Mucosa of descending colon (tissue), 3 donors: Measurements from ENCODE around the gene HAPLN3. TPM values are rescaled to one million over a fixed set of nuclear protein-coding genes. Genes with fewer than 3 reads are reported as not detected.

Source experiments
- ATAC-seq: fragments of 200-7000 bp; cut with Tn5 transposase; one replicate; pipeline ENCODE4 v1.9.1; 2020; ENCODE audit warnings: mild to moderate bottlenecking, moderate library complexity
- DNase-seq, 3 donors: peaks; one replicate each; pipeline ENCODE4 v3.0.0-alpha.2; 2020
- H3K36me3 ChIP-seq: fragments of 200-600 bp; one replicate; pipeline ENCODE4 v1.8.0; 2021; ENCODE audit warnings: low read depth, mild to moderate bottlenecking
- H3K4me1 ChIP-seq: fragments of 200-600 bp; one replicate; pipeline ENCODE4 v1.8.0; 2021; ENCODE audit warnings: low read depth, mild to moderate bottlenecking
- H3K4me3 ChIP-seq: fragments of 200-600 bp; one replicate; pipeline ENCODE4 v1.8.0; 2021; ENCODE audit warnings: mild to moderate bottlenecking
- H3K9me3 ChIP-seq: fragments of 200-600 bp; one replicate; pipeline ENCODE4 v1.8.0; 2021; ENCODE audit warnings: mild to moderate bottlenecking
- intact Hi-C, 2 donors: fragments of 100-400 bp; cut with DNase I in 1 of 2; cut with micrococcal nuclease in 1 of 2; formaldehyde crosslinking; loops; one replicate each; pipeline versions ENCODE4 v1.11.0 to v1.11.1; 2022; cut with DNase I, micrococcal nuclease
- total RNA-seq, 3 donors: library from RNA; stranded (reverse); fragmentation: NEBNext Ultra II Directional in 2 of 3; extraction: Animal tissue kit (Norgen Biotek cat#: 25700) in 2 of 3; gene quantifications; one replicate each; pipeline versions ENCODE4 v1.2.1 to v1.2.4, GENCODE V29; 2021 to 2023
- TF ChIP-seq, protein P1 (sequence below): fragments of 200-600 bp; IDR thresholded peaks from one replicate; pipeline ENCODE4 v1.8.0; 2022; ENCODE audit warnings: antibody characterized with exemption, mild to moderate bottlenecking
- donor health status: DM: no; HTN: no; CAD: no; lungs with moderate emphysema.
- donor health status: DM: no; HTN: no; CAD: no.
- donor health status: DM: no; HTN: yes; CAD: no.

The HAPLN3 gene
- total RNA-seq, 3 donors from 2014 or later, result 2.7 to 6.7 (median 4.0) TPM

DNA sequence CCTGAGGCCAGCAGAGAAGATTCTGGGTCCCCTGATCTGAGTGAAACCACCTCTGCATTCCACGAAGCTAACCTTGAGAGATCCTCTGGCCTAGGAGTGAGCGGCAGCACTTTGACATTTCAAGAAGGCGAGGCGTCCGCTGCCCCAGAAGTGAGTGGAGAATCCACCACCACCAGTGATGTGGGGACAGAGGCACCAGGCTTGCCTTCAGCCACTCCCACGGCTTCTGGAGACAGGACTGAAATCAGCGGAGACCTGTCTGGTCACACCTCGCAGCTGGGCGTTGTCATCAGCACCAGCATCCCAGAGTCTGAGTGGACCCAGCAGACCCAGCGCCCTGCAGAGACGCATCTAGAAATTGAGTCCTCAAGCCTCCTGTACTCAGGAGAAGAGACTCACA is 36.4 kb downstream of the HAPLN3 start:
- ATAC-seq, result no peak
- TF ChIP-seq, protein P1, sequence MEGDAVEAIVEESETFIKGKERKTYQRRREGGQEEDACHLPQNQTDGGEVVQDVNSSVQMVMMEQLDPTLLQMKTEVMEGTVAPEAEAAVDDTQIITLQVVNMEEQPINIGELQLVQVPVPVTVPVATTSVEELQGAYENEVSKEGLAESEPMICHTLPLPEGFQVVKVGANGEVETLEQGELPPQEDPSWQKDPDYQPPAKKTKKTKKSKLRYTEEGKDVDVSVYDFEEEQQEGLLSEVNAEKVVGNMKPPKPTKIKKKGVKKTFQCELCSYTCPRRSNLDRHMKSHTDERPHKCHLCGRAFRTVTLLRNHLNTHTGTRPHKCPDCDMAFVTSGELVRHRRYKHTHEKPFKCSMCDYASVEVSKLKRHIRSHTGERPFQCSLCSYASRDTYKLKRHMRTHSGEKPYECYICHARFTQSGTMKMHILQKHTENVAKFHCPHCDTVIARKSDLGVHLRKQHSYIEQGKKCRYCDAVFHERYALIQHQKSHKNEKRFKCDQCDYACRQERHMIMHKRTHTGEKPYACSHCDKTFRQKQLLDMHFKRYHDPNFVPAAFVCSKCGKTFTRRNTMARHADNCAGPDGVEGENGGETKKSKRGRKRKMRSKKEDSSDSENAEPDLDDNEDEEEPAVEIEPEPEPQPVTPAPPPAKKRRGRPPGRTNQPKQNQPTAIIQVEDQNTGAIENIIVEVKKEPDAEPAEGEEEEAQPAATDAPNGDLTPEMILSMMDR, result no peak

DNA sequence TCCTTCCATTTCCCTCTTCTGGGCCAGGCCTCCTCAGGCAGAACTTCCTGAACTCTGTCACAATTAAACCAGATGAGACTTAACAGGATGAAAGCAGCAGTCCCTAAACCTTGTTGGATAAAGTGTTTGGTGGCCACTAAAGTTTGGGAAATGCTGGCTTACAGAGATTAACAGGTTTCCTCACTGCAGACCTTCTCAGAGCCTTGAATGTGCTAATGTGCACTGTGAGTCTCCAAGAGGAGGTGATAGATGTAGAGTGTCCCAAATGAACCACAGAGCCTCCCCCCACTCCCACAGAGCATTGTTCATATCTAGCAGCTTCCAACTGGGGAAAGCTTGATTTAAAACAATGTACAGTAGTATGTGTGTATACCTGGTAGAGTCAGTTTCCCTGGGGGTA is 42.9 kb downstream of the HAPLN3 start:
- DNase-seq, result no peak
- no peak for ATAC-seq
- intact Hi-C loops, result no loop called here
- H3K4me1 ChIP-seq, result no peaks in the 10 kb centered on the region
- H3K36me3 ChIP-seq, result no peaks in the 10 kb centered on the region
- TF ChIP-seq, protein P1, result no peak
- H3K9me3 ChIP-seq, result no peaks in the 10 kb centered on the region
- H3K4me3 ChIP-seq, result no peak overlapping the region

More for the DNA sequence above, 36.4 kb downstream of the HAPLN3 start:
- intact Hi-C loops, result no loop called here
- H3K4me1 ChIP-seq, result no peaks in the 10 kb centered on the region
- no peaks in the 10 kb centered on the region for H3K9me3 ChIP-seq
- no peaks in the 10 kb centered on the region for H3K36me3 ChIP-seq
- H3K4me3 ChIP-seq, result no peak overlapping the region
- no peak for DNase-seq

DNA sequence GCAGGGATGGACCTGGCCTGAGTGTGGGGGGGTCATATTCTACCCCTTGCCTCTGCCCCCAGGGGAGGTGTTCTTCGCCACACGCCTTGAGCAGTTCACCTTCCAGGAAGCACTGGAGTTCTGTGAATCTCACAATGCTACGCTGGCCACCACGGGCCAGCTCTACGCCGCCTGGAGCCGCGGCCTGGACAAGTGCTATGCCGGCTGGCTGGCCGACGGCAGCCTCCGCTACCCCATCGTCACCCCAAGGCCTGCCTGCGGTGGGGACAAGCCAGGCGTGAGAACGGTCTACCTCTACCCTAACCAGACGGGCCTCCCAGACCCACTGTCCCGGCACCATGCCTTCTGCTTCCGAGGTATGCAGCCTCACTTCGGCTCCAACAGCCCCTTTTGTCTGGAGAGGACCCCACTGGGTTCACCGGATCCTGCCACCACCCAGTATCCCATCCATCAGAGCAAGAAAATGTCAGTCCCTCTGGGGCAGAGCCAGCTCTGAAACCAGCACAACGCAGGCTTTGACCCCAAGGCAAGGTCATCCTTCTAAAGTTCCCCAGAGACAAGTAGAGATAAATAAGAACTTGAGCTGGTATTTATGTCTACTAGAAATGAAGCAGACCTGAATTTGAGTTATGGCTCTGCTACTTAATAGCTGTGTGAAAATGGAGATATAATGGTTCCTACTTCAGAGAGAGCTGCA is 45.8 kb downstream of the HAPLN3 start:
- DNase-seq (no peak), ATAC-seq (no peak)
- TF ChIP-seq, protein P1, result no peak
- no peaks in the 10 kb centered on the region for H3K9me3 ChIP-seq
- no peaks in the 10 kb centered on the region for H3K4me1 ChIP-seq
- H3K4me3 ChIP-seq, result no peak overlapping the region
- intact Hi-C loops, result no loop called here
- H3K36me3 ChIP-seq, result no peaks in the 10 kb centered on the region

DNA sequence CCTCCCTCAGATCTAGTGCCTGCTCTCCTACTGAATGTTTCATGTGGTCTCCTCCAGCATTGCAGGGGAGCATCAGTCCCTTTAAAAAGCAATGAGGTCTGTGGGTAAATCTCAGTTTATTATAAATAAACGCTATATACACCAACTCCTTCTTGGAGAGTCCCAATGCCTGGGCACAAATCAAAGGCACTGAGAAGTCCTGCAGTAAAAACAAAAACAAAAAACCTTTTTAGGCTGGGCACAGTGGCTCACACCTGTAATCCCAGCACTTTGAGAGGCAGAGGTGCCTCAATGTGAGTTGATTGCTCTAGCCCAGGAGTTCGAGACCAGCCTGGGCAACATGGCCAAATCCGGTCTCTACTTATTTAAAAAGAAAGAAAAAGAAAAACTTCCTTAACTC is 47.1 kb downstream of the HAPLN3 start:
- DNase-seq (no peak), ATAC-seq (no peak)
- no peaks in the 10 kb centered on the region for H3K36me3 ChIP-seq
- no peaks in the 10 kb centered on the region for H3K4me1 ChIP-seq
- intact Hi-C loops, result no loop called here
- TF ChIP-seq, protein P1, result no peak
- no peaks in the 10 kb centered on the region for H3K9me3 ChIP-seq
- H3K4me3 ChIP-seq, result no peak overlapping the region

DNA sequence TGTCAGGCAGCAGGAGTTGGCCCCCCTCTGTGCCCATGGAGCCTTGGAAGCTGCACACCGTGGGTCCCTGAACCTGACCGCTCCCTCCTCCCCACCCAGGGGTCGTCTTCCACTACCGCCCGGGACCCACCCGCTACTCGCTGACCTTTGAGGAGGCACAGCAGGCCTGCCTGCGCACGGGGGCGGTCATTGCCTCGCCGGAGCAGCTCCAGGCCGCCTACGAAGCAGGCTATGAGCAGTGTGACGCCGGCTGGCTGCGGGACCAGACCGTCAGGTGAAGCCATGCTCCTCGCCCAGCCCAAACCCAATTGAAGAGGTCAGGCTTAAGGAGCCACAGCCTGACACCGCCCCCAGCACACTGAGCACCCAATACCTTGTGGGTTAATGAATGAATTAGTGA is 48.2 kb downstream of the HAPLN3 start:
- Histone ChIP-seq H3K9me3 (no peaks in the 10 kb centered on the region), H3K36me3 (no peaks in the 10 kb centered on the region), H3K4me1 (no peaks in the 10 kb centered on the region), H3K4me3 (no peak overlapping the region)
- ATAC-seq, result no peak
- intact Hi-C loops, result no loop called here
- DNase-seq, result no peak
- TF ChIP-seq, protein P1, result no peak

DNA sequence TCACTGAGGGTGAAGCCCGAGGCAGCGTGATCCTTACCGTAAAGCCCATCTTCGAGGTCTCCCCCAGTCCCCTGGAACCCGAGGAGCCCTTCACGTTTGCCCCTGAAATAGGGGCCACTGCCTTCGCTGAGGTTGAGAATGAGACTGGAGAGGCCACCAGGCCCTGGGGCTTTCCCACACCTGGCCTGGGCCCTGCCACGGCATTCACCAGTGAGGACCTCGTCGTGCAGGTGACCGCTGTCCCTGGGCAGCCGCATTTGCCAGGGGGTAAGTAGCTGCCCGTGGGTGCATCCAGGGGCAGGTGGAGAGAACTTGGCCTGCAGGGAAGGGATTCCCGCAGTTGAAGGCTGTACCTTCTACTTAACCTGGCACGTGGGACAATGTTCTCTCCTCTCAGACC is 49.7 kb downstream of the HAPLN3 start:
- H3K9me3 ChIP-seq, result no peaks in the 10 kb centered on the region
- DNase-seq, result no peak
- no peaks in the 10 kb centered on the region for H3K36me3 ChIP-seq
- no peaks in the 10 kb centered on the region for H3K4me1 ChIP-seq
- intact Hi-C loops, result no loop called here
- ATAC-seq, result no peak
- H3K4me3 ChIP-seq, result no peak overlapping the region
- TF ChIP-seq, protein P1, result no peak
